GM18909 (cell line): ENCODE measurements around the gene MAP3K20.

Source experiments
- ATAC-seq: cut with Tn5 transposase; IDR thresholded peaks from one replicate; pipeline ENCODE4 v1.9.1; 2021; ENCODE audit warnings: mild to moderate bottlenecking; ENCODE audit not compliant: unreplicated experiment, poor library complexity

Gene MAP3K20

GRCh38 chr2:173049831-173050230 lies 25.8 kb upstream of the MAP3K20 start:
- no peak for ATAC-seq

DNA sequence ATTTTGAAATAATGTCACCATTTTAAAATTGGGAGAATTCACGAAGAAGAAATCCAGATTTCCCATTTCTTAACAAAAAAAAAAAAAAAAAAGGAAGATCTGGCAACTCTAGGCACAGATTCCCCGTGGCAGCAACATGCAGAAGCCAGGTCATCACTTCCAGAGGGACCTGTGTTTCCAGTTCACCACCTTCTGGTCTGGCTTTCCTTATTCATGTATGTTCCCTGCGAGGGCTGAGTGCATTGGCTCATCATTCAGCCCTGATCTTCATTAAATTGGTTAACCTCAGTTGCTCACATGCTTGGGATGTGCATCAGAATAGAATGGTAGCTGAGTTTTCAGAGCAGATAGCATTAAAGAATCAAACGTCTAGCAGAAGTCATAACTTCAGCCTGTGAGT lies 25.0 kb upstream of the MAP3K20 start:
- no peak for ATAC-seq

- ATAC-seq, result no peak
These were observed 24.0 kb upstream of the MAP3K20 start for GRCh38 chr2:173051463-173052215.

- ATAC-seq, result no peak
These were observed 22.5 kb upstream of the MAP3K20 start for GRCh38 chr2:173053043-173053699.

DNA sequence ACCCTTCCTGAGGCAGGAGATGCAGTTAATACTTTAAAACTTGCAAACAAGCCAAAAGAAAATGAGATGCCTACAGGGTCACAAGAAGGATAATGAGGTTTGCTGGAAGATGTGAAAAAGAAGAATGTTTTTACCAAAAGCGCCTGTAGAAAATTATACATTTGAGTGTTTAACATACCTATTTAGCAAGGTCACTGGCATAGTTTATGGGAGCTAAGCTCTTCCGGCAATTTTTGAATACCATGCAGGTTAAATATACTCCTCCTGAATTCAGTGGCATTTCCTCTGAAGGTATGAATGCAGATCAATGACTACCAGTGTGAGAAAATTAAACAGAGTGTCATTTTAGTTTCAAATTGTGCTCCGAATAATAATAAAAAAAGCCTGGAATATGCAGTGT lies 21.2 kb upstream of the MAP3K20 start:
- ATAC-seq, result no peak

DNA sequence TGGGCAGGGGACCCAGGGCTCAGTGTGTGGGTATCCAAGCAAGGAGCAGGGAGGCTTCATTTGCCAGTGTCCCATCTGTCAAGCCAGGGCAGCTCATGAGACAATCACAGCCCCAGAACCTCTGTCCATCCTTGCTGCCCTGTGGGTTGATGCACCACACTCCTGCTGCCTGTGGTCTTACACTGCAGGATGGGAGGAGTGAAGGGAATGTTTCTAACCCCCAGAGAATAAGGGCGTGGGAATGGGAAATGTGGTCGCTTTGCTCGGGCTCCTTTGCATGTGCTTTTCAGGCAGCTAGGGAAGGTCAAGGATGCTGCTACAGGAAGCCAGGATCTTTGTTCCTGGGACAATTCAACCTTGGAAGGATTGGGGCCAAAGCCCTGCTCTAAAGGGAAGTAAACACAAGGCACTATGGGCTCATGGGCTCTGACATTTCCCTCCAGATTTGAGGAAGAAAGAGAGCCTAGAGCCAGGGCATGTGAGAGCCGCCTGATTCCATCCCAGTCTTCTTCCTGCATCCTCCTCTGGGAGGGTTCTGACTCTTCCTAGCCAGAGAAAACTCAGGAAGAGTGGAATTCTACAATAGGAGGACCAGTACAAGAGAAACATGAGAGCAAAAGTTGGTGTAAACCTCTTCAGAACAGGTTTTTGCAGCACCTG lies 18.8 kb upstream of the MAP3K20 start:
- no peak for ATAC-seq

DNA sequence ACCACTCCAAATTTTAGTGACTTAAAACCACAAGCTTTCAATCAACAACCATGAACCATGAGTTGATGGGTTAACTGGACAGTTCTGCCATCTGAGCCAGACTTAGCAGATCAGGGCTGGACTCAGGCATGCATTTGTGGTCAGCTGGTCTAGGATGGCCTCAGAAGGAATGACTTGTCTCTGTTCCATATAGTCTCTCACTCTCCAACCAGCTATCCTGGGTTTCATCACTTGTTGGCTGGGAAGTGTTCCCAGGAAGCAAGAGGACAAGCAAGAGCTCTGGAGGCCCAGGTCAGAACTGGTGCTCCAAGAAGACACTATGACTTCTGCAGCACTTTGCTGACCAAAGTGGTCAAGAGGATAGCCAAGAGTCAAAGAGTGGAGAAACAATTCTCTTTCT lies 17.5 kb upstream of the MAP3K20 start:
- ATAC-seq, result no peak

DNA sequence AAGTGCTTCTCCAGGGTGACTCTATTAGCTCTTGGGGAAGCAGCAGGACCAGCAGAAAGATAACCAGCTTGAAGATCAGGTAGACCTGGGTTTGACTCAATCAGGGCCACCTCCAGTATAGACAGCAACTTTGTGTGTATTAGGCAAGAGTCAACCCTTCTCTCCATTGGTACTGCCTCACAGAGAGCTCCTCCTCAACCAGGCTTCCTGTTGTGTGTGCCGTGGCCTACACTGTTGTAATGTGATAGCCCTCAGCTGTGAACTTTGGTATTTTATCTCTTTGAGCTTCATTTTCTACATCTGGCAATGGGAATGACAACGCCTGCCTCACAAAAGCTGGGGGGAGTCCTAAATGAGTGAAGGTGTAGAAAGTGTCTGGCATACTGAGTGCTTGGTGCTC lies 17.0 kb upstream of the MAP3K20 start:
- no peak for ATAC-seq

GRCh38 chr2:173059292-173059691 lies 16.4 kb upstream of the MAP3K20 start:
- ATAC-seq, result no peak

- ATAC-seq, result no peak
These were observed 15.6 kb upstream of the MAP3K20 start for GRCh38 chr2:173059971-173060461.

GRCh38 chr2:173062801-173063200 lies 12.8 kb upstream of the MAP3K20 start:
- no peak for ATAC-seq

- no peak for ATAC-seq
These were observed 11.4 kb upstream of the MAP3K20 start for GRCh38 chr2:173064151-173064805.

- ATAC-seq, result no peak
These were observed 8.6 kb upstream of the MAP3K20 start for GRCh38 chr2:173066887-173067676.

- ATAC-seq, result no peak
These were observed 428 bp upstream of the MAP3K20 start for GRCh38 chr2:173075056-173075780.

DNA sequence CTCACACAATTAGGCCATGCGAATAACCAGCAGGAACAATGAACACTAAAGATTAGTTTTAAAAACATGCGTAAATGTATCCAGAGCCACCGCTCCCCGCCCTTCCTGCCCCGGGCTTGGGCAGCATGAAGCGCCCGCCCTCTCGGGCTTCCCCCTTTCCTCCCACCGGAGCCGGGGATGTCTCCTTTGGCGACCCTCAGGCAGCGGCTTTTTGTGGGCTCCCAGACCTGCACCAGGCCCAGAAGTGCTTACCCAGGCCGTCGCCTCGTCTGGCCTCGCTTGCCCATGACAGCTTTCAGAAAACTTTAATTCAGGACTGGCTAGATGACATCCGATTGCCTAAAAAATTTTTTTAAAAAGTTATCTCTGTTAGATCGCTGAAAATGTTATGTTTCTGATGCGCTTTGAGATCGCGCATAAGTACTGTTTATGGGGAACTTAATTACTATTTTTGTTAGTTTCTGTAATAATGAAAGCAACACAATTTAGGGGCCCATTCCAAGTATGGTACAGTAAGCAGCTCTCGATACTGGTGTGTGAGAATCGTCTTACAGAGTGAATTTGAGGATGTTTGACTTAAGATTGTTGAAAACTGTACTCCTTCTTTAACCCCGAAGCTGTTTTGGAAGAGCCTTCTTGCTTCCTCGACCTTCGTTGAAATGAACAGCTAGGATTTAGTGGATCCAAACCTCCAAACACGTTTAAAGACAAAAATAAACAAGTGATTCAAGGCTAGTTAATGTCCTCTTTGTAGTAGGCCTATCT lies 1.1 kb downstream of the MAP3K20 start:
- peak; percentile 36 for ATAC-seq

DNA sequence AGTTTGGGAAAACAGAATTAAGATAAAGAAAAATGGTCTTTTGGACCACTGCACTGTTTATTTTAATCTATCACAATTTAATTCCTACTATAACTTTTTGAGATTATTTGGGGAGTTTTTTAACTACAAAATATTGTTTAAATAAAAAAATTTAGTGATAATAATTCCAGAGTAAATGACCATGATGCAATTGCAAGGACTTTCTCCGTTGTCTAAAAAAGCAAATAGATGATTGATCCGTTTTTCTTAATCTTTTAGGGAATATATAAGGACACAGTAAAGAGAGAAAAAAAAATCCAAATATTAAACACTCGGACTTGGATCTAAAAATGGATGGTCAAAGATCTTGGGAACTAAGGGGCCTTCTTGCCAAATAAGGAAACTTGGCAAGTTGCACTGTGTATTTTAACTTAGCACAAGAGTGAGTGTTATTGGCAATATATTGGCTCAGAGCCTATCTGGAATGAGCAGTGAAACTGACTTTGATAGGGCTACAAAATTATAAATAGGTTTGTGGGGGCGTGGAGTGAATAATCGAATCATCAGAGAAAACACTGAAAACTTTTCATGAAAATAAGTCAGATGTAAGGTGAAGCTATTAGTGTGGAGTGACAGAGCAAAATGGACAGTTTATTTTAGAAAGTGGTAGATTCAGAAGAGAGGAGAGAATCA lies 2.0 kb downstream of the MAP3K20 start:
- ATAC-seq, result no peak

GRCh38 chr2:173079141-173079540 lies 3.5 kb downstream of the MAP3K20 start:
- ATAC-seq, result no peak
